K562 (cell line): Measurements from ENCODE around the gene SPAG9. TPM values are rescaled to one million over a fixed set of nuclear protein-coding genes. Genes with fewer than 3 reads are reported as not detected.
A peak's percentile ranks its signal among the peaks of the same experiment; 100 is the strongest.

Experiments
- CEBPZ ChIP-seq: fragments of 150-350 bp; IDR thresholded peaks from 2 replicates; pipeline ENCODE4 v1.6.1; 2014; ENCODE audit warnings: low read depth, mild to moderate bottlenecking, low read length, borderline replicate concordance
- CREB3L1 ChIP-seq: fragments of 450-650 bp; IDR thresholded peaks from 2 replicates; pipeline ENCODE4 v1.6.1; 2014; ENCODE audit warnings: low read depth, mild to moderate bottlenecking, moderate library complexity, borderline replicate concordance
- FOXK2 ChIP-seq, 2 experiments: fragments of 450-650 bp; IDR thresholded peaks in 1 of 2; conservative IDR thresholded peaks in 1 of 2; 2 replicates each; pipeline ENCODE4 v1.6.1; 2016; ENCODE audit warnings: low read depth in 2 of 2, mild to moderate bottlenecking in 1 of 2
- GATAD2B ChIP-seq: fragments of 450-650 bp; IDR thresholded peaks from 2 replicates; pipeline ENCODE4 v1.6.1; 2017; ENCODE audit warnings: mild to moderate bottlenecking, borderline replicate concordance
- HCFC1 ChIP-seq: IDR thresholded peaks from 2 replicates; pipeline ENCODE4 v1.6.1; 2012; ENCODE audit warnings: low read depth, low read length, improper control_type of control experiment
- PKNOX1 ChIP-seq: fragments of 450-650 bp; IDR thresholded peaks from 2 replicates; pipeline ENCODE4 v1.6.1; 2016
- POLR2B ChIP-seq: fragments of 450-650 bp; IDR thresholded peaks from 2 replicates; pipeline ENCODE4 v1.6.1; 2018; ENCODE audit warnings: low read depth; ENCODE audit not compliant: partially characterized antibody
- RBFOX2 ChIP-seq: fragments of 200-400 bp; formaldehyde crosslinking; IDR thresholded peaks from 2 replicates; pipeline ENCODE4 v1.6.1; 2017; ENCODE audit warnings: low read depth, mild to moderate bottlenecking, low read length, moderate library complexity
- SAP30 ChIP-seq: fragments of 200-600 bp; sonication (generic); IDR thresholded peaks from 2 replicates; pipeline ENCODE4 v1.6.1; 2012; ENCODE audit warnings: borderline replicate concordance, low read depth, mild to moderate bottlenecking, moderate library complexity, low read length, control low read depth, inconsistent platforms; ENCODE audit not compliant: insufficient read depth, poor library complexity, severe bottlenecking
- YY1 ChIP-seq, 3 experiments: IDR thresholded peaks; 2 replicates each; pipeline ENCODE4 v1.6.1; 2011; ENCODE audit warnings: low read length in 2 of 3, mild to moderate bottlenecking in 2 of 3, moderate library complexity in 2 of 3, borderline replicate concordance in 1 of 3, control low read depth in 1 of 3, low read depth in 1 of 3; ENCODE audit not compliant: insufficient read depth in 3 of 3, insufficient replicate concordance in 2 of 3, control insufficient read depth in 1 of 3, insufficient read length in 1 of 3; ENCODE audit errors: extremely low read depth in 1 of 3
- ZKSCAN3 ChIP-seq: fragments of 250-450 bp; sonication (Bioruptor Pico); IDR thresholded peaks from 2 replicates; pipeline ENCODE4 v1.4.0; 2020
- ZNF133 ChIP-seq: fragments of 250-450 bp; sonication (Bioruptor Pico); IDR thresholded peaks from 2 replicates; pipeline ENCODE4 v1.4.0; 2020; ENCODE audit warnings: mild to moderate bottlenecking
- polyA plus RNA-seq, 8 experiments: library from polyadenylated mRNA; depleted of rRNA in 4 of 8; stranded (reverse) in 5 of 8; unstranded in 3 of 8; fragments of >200 nt; fragmentation: Nextera tagmentation in 2 of 8; fragmentation: Illumina TruSeq in 1 of 8; extraction: Ambion mirVana in 2 of 8; extraction: Trizol in 1 of 8; gene quantifications; 2 replicates each; pipeline versions ENCODE4 v1.2.1 to v1.2.3, GENCODE V29; 2011 to 2014; ENCODE audit warnings: inconsistent platforms in 1 of 8, missing spikeins in 1 of 8
- total RNA-seq, 7 experiments: library from RNA; depleted of rRNA in 6 of 7; stranded (reverse); fragments of >200 nt in 6 of 7; fragmentation: Illumina TruSeq in 2 of 7; extraction: Trizol in 2 of 7; gene quantifications; 2 replicates each; pipeline versions ENCODE4 v1.2.1 to v1.2.3, GENCODE V29; 2011 to 2021; ENCODE audit warnings: low replicate concordance in 1 of 7

Gene SPAG9
- total and polyA plus RNA-seq, 9 of the 15 experiments (the other 6 are each of a cell fraction or from before 2014, with no cell fraction given): 12.2 to 99.2 (median 58.2) TPM

- TF ChIP-seq FOXK2 (conservative IDR thresholded peaks at IDR 0.05 in 1 of 2, IDR thresholded peaks at IDR 0.05 in 1 of 2; ENCODE audit: low read depth in 2 of 2): peak; percentile 45 to 80; a peak in 3 of 4 replicates
- TF ChIP-seq RBFOX2: peak; percentile 29
- no peak for TF ChIP-seq ZKSCAN3 (CRISPR knock-in tag)
- no peak for TF ChIP-seq ZNF133
- peak; percentile 35 for TF ChIP-seq SAP30
- no peak for TF ChIP-seq GATAD2B
- TF ChIP-seq HCFC1: peak; percentile 72
- TF ChIP-seq CREB3L1: no peak
- TF ChIP-seq YY1 (IDR thresholded peaks at IDR 0.05; ENCODE audit: borderline replicate concordance in 1 of 3, control insufficient read depth in 1 of 3, extremely low read depth in 1 of 3, insufficient read depth in 3 of 3, insufficient read length in 1 of 3, insufficient replicate concordance in 2 of 3, low read depth in 1 of 3, low read length in 2 of 3): peak in 2 of 3 experiments; percentile 80 to 83
- no peak for TF ChIP-seq CEBPZ
- TF ChIP-seq POLR2B: peak; percentile 8
- TF ChIP-seq PKNOX1: no peak
Observed at GRCh38 chr17:51120739-51121619, at the start of gene SPAG9 (continued).
